Measurements from ENCODE around the gene HAUS7. TPM values are rescaled to one million over a fixed set of nuclear protein-coding genes. Genes with fewer than 3 reads are reported as not detected.

HAUS7 gene
- total RNA-seq, 1 donor from 2014 or later: 22.3 TPM

- H3K36me3 Mint-ChIP-seq (ENCODE audit: insufficient read depth): peaks cover 10% of the 10 kb centered on the region
Observed at GRCh38 chrX:153462291-153462690, 8.1 kb downstream of the HAUS7 start.

GRCh38 chrX:153460826-153461225 lies 9.6 kb downstream of the HAUS7 start:
- Mint-ChIP-seq H3K4me3 (ENCODE audit: low read depth) (no peak overlapping the region), H3K27ac (no peak overlapping the region), H3K27me3 (no peaks in the 10 kb centered on the region), H3K4me1 (ENCODE audit: low read depth) (no peaks in the 10 kb centered on the region), H3K9me3 (ENCODE audit: low read depth) (peaks cover 9% of the 10 kb centered on the region), H3K36me3 (ENCODE audit: insufficient read depth) (peaks cover 10% of the 10 kb centered on the region)
- TF ChIP-seq, protein P1, sequence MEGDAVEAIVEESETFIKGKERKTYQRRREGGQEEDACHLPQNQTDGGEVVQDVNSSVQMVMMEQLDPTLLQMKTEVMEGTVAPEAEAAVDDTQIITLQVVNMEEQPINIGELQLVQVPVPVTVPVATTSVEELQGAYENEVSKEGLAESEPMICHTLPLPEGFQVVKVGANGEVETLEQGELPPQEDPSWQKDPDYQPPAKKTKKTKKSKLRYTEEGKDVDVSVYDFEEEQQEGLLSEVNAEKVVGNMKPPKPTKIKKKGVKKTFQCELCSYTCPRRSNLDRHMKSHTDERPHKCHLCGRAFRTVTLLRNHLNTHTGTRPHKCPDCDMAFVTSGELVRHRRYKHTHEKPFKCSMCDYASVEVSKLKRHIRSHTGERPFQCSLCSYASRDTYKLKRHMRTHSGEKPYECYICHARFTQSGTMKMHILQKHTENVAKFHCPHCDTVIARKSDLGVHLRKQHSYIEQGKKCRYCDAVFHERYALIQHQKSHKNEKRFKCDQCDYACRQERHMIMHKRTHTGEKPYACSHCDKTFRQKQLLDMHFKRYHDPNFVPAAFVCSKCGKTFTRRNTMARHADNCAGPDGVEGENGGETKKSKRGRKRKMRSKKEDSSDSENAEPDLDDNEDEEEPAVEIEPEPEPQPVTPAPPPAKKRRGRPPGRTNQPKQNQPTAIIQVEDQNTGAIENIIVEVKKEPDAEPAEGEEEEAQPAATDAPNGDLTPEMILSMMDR (IDR thresholded peaks at IDR 0.05; ENCODE audit: unreplicated experiment): peak; percentile 65
- peak; percentile 49 for DNase-seq (ENCODE audit: low spot score, unreplicated experiment)

More at GRCh38 chrX:153462291-153462690, 8.1 kb downstream of the HAUS7 start:
- Mint-ChIP-seq H3K9me3 (ENCODE audit: low read depth) (peaks cover 9% of the 10 kb centered on the region), H3K27ac (no peak overlapping the region), H3K4me1 (ENCODE audit: low read depth) (no peaks in the 10 kb centered on the region), H3K4me3 (ENCODE audit: low read depth) (no peak overlapping the region), H3K27me3 (no peaks in the 10 kb centered on the region)
- no peak for DNase-seq (ENCODE audit: low spot score, unreplicated experiment)
- TF ChIP-seq, protein P1 (IDR thresholded peaks at IDR 0.05; ENCODE audit: unreplicated experiment): no peak

- no peak overlapping the region for H3K4me3 Mint-ChIP-seq (ENCODE audit: low read depth)
- H3K9me3 Mint-ChIP-seq (ENCODE audit: low read depth): peaks cover 9% of the 10 kb centered on the region
- H3K27me3 Mint-ChIP-seq: no peaks in the 10 kb centered on the region
- peaks cover 10% of the 10 kb centered on the region for H3K36me3 Mint-ChIP-seq (ENCODE audit: insufficient read depth)
- TF ChIP-seq, protein P1 (IDR thresholded peaks at IDR 0.05; ENCODE audit: unreplicated experiment): no peak
- peak overlapping the region; percentile 56 for H3K27ac Mint-ChIP-seq
- DNase-seq (ENCODE audit: low spot score, unreplicated experiment): no peak
- no peaks in the 10 kb centered on the region for H3K4me1 Mint-ChIP-seq (ENCODE audit: low read depth)
Observed at GRCh38 chrX:153459986-153460385, 10.4 kb downstream of the HAUS7 start.

GRCh38 chrX:153458476-153458875 lies 11.9 kb downstream of the HAUS7 start:
- peaks cover 9% of the 10 kb centered on the region for H3K36me3 Mint-ChIP-seq (ENCODE audit: insufficient read depth)
- TF ChIP-seq, protein P1 (IDR thresholded peaks at IDR 0.05; ENCODE audit: unreplicated experiment): no peak
- no peak overlapping the region for H3K27ac Mint-ChIP-seq
- peaks cover 6% of the 10 kb centered on the region for H3K9me3 Mint-ChIP-seq (ENCODE audit: low read depth)
- no peaks in the 10 kb centered on the region for H3K27me3 Mint-ChIP-seq
- H3K4me1 Mint-ChIP-seq (ENCODE audit: low read depth): no peaks in the 10 kb centered on the region
- H3K4me3 Mint-ChIP-seq (ENCODE audit: low read depth): no peak overlapping the region
- DNase-seq (ENCODE audit: low spot score, unreplicated experiment): no peak

- Mint-ChIP-seq H3K4me3 (ENCODE audit: low read depth) (no peak overlapping the region), H3K27me3 (no peaks in the 10 kb centered on the region), H3K4me1 (ENCODE audit: low read depth) (no peaks in the 10 kb centered on the region), H3K36me3 (ENCODE audit: insufficient read depth) (peaks cover 9% of the 10 kb centered on the region), H3K9me3 (ENCODE audit: low read depth) (peaks cover 6% of the 10 kb centered on the region), H3K27ac (no peak overlapping the region)
- DNase-seq (ENCODE audit: low spot score, unreplicated experiment): no peak
- TF ChIP-seq, protein P1 (IDR thresholded peaks at IDR 0.05; ENCODE audit: unreplicated experiment): no peak
Observed at GRCh38 chrX:153457827-153458466, 12.4 kb downstream of the HAUS7 start.
